OCI-LY3 (cell line): ENCODE data around the gene PCDHA13.

Experiments
- CTCF ChIP-seq: fragments of 200-600, 300-600 bp; sonication (generic); IDR thresholded peaks from 2 replicates; pipeline ENCODE4 v1.5.1; 2014; ENCODE audit warnings: antibody characterized with exemption, low read length, low read depth
- EZH2phosphoT487 ChIP-seq: fragments of 200-600 bp; shearing (Covaris generic); IDR thresholded peaks from 2 replicates; pipeline ENCODE4 v1.6.1; 2018; ENCODE audit warnings: antibody characterized with exemption, mixed run types, low read depth

GRCh38 chr5:140835622-140836510 lies 46.1 kb upstream of the PCDHA13 start:
- TF ChIP-seq CTCF (no peak), EZH2phosphoT487 (no peak)
